Caco-2 (cell line): ENCODE data around the gene HDAC10. TPM values are rescaled to one million over a fixed set of nuclear protein-coding genes. Genes with fewer than 3 reads are reported as not detected.

Source experiments
- BruUV-seq: library from RNA; stranded (reverse); fragments of 400-500 nt; replicated peaks from 2 replicates; lab custom pipeline; 2021; lab: Mats Ljungman, UMichigan
- CTCF ChIA-PET: fragments of 300-600 bp; sonication (Branson Sonifier 250); formaldehyde crosslinking; loops from one replicate; lab custom pipeline; 2022; ENCODE audit warnings: antibody characterized with exemption; lab: Charles Lee
- POLR2A ChIA-PET: fragments of 300-600 bp; sonication (Branson Sonifier 250); formaldehyde crosslinking; loops from one replicate; lab custom pipeline; 2022; ENCODE audit warnings: antibody characterized with exemption; lab: Charles Lee
- DNase-seq, 2 experiments: peaks; one replicate each; pipeline versions ENCODE4 v3.0.0 to v3.0.0-alpha.2; 2020 to 2022
- H3K27me3 ChIP-seq: replicated peaks from 2 replicates; pipeline ENCODE4 v1.6.0; 2011; ENCODE audit warnings: low read length; ENCODE audit not compliant: control insufficient read depth, insufficient read depth
- H3K36me3 ChIP-seq: 2 replicates; pipeline ENCODE4 v1.5.1; 2011; ENCODE audit warnings: low read length; ENCODE audit not compliant: control insufficient read depth, insufficient read depth
- H3K4me1 ChIP-seq: fragments of 250-450 bp; sonication (Bioruptor Pico); 2 replicates; pipeline ENCODE4 v1.5.1; 2020; ENCODE audit warnings: mild to moderate bottlenecking
- H3K4me3 ChIP-seq: 2 replicates; pipeline ENCODE4 v1.5.1; 2011; ENCODE audit warnings: low read depth, mild to moderate bottlenecking, control low read depth, low read length
- H3K9me3 ChIP-seq: fragments of 250-450 bp; sonication (Bioruptor Pico); 2 replicates; pipeline ENCODE4 v1.5.1; 2020; ENCODE audit warnings: mild to moderate bottlenecking, moderate library complexity
- H3K27ac Mint-ChIP-seq: one replicate; pipeline ENCODE4 v1.8.0; 2022; ENCODE audit warnings: mixed read lengths; ENCODE audit not compliant: unreplicated experiment
- H3K27me3 Mint-ChIP-seq: one replicate; pipeline ENCODE4 v1.8.0; 2022; ENCODE audit warnings: mixed read lengths; ENCODE audit not compliant: insufficient read depth, unreplicated experiment
- H3K36me3 Mint-ChIP-seq: one replicate; pipeline ENCODE4 v1.8.0; 2022; ENCODE audit warnings: mild to moderate bottlenecking, mixed read lengths; ENCODE audit not compliant: insufficient read depth, unreplicated experiment
- H3K4me1 Mint-ChIP-seq: one replicate; pipeline ENCODE4 v1.8.0; 2022; ENCODE audit warnings: low read depth, mixed read lengths; ENCODE audit not compliant: unreplicated experiment
- H3K4me3 Mint-ChIP-seq: one replicate; pipeline ENCODE4 v1.8.0; 2022; ENCODE audit warnings: mild to moderate bottlenecking, moderate library complexity, mixed read lengths; ENCODE audit not compliant: unreplicated experiment
- H3K9me3 Mint-ChIP-seq: one replicate; pipeline ENCODE4 v1.8.0; 2022; ENCODE audit warnings: mixed read lengths; ENCODE audit not compliant: unreplicated experiment
- intact Hi-C: fragments of 100-400 bp; cut with micrococcal nuclease; formaldehyde crosslinking; loops from one replicate; pipeline ENCODE4 v1.10.0; 2022; ENCODE audit not compliant: unreplicated experiment
- total RNA-seq: library from RNA; stranded (reverse); gene quantifications from 2 replicates; pipeline ENCODE4 v1.2.3, GENCODE V29; 2022
- TF ChIP-seq, protein P1 (sequence below), 2 experiments: fragments of 200-600 bp in 1 of 2; IDR thresholded peaks; 1 replicate in 1 of 2; 2 replicates in 1 of 2; pipeline versions ENCODE4 v1.5.1 to v1.8.0; 2011 to 2022; ENCODE audit warnings: antibody characterized with exemption in 1 of 2, control low read depth in 1 of 2, inconsistent platforms in 1 of 2, low read depth in 1 of 2, low read length in 1 of 2, mild to moderate bottlenecking in 1 of 2, moderate library complexity in 1 of 2; ENCODE audit not compliant: insufficient read depth in 1 of 2, severe bottlenecking in 1 of 2, unreplicated experiment in 1 of 2

The HDAC10 gene
- total RNA-seq, 1 experiment from 2014 or later = 63.5 TPM

DNA sequence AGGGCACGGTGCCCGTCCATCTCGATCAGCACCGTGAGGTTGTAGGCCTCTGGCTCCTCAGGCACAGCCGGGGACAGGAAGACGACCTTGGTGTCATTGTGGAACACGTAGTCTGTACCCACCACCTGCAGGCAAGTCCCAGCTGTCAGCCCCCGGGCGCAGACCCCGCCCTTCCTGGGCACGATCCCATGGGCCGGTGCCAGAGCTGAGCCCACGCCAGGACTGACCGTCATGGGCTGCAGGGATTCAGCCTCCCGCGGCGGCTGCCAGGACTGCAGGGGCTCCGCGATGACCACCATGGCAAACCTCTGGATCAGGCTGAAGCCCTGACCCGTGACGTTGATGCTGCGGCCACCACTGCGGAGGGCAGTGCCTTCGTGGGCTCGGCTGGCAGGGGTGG lies 30.9 kb upstream of the HDAC10 start:
- Mint-ChIP-seq H3K27me3 (no peaks in the 10 kb centered on the region), H3K9me3 (no peaks in the 10 kb centered on the region), H3K27ac (peak overlapping the region; percentile 69), H3K4me3 (peak overlapping the region; percentile 55), H3K36me3 (peaks cover 66% of the 10 kb centered on the region), H3K4me1 (no peaks in the 10 kb centered on the region)
- TF ChIP-seq, protein P1, sequence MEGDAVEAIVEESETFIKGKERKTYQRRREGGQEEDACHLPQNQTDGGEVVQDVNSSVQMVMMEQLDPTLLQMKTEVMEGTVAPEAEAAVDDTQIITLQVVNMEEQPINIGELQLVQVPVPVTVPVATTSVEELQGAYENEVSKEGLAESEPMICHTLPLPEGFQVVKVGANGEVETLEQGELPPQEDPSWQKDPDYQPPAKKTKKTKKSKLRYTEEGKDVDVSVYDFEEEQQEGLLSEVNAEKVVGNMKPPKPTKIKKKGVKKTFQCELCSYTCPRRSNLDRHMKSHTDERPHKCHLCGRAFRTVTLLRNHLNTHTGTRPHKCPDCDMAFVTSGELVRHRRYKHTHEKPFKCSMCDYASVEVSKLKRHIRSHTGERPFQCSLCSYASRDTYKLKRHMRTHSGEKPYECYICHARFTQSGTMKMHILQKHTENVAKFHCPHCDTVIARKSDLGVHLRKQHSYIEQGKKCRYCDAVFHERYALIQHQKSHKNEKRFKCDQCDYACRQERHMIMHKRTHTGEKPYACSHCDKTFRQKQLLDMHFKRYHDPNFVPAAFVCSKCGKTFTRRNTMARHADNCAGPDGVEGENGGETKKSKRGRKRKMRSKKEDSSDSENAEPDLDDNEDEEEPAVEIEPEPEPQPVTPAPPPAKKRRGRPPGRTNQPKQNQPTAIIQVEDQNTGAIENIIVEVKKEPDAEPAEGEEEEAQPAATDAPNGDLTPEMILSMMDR (IDR thresholded peaks at IDR 0.05; ENCODE audit: insufficient read depth in 1 of 2, low read depth in 1 of 2, low read length in 1 of 2, severe bottlenecking in 1 of 2, unreplicated experiment in 1 of 2) = no peak
- ChIA-PET POLR2A (interaction anchor here (0.6 kb wide), 2 partner anchors 12 to 30 kb away, joined by 3 to 4 read pairs; no protein-coding TSS in a partner anchor), CTCF (no interaction called here)
- no TSS peak for BruUV-seq
- no peaks in the 10 kb centered on the region for H3K27me3 ChIP-seq
- H3K9me3 ChIP-seq = no peaks in the 10 kb centered on the region
- no peak overlapping the region for H3K4me3 ChIP-seq
- intact Hi-C loops = no loop called here
- peaks cover 13% of the 10 kb centered on the region for H3K36me3 ChIP-seq
- peaks cover 18% of the 10 kb centered on the region for H3K4me1 ChIP-seq
- DNase-seq = no peak

DNA sequence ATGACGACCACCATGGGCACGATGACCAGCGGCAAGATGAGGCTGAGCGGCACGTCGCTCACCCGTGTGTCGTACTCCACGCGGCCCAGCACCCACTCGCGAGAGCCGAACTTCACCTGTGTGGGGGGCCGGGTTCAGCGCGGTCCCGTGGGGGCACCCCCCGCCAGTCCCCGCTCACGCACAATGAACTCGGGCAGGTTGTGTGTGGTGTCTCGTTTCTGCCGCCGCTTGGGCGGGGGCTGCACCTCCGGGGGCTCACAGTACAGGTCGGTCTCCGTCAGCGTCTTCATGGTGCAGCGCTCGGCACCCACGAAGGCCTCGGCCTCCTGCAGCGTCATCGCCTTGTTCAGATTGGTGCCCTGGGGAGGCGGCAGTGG lies 30.3 kb upstream of the HDAC10 start:
- Mint-ChIP-seq H3K36me3 (peaks cover 68% of the 10 kb centered on the region), H3K4me1 (no peaks in the 10 kb centered on the region), H3K9me3 (no peaks in the 10 kb centered on the region), H3K4me3 (no peak overlapping the region), H3K27me3 (no peaks in the 10 kb centered on the region), H3K27ac (peak overlapping the region; percentile 69)
- Histone ChIP-seq H3K27me3 (no peaks in the 10 kb centered on the region), H3K9me3 (no peaks in the 10 kb centered on the region), H3K4me1 (peaks cover 18% of the 10 kb centered on the region), H3K36me3 (peaks cover 13% of the 10 kb centered on the region), H3K4me3 (no peak overlapping the region)
- no peak for DNase-seq
- no TSS peak for BruUV-seq
- intact Hi-C loops = no loop called here
- ChIA-PET POLR2A (no interaction called here), CTCF (no interaction called here)
- TF ChIP-seq, protein P1 (IDR thresholded peaks at IDR 0.05; ENCODE audit: insufficient read depth in 1 of 2, low read depth in 1 of 2, low read length in 1 of 2, severe bottlenecking in 1 of 2, unreplicated experiment in 1 of 2) = no peak

DNA sequence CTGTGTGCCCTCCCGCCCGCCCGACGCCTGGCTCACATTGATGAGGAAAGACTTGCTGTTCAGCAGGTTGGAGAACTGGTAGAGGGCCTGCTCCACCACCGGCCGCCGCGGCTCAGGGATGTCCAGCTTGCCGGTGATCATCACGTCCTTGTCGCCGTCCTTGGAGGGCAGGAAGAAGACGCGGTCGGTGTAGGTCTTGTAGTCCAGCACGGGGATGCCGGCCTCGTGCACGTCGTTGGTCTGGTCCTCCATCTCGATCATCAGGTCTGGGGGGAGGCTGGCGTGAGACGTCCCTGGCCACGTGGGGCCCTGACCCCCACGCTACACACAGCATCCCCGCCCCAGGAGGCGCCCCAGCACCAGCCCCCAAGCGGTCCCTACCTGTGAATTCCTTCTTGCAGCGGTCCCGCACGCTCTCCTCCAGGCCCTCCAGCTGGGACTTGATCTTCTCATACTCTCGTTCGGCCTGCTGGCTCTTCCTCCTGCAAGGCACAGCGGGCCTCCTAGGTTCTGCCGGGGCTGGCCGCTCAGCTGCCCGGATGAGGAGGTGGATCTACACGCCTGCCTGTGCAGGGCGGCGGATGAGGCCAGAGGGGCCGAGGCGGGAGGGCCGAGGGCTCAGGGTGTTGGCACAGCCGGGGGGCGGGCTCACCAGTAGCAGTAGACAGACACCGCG lies 29.8 kb upstream of the HDAC10 start:
- no peaks in the 10 kb centered on the region for H3K4me1 Mint-ChIP-seq
- TF ChIP-seq, protein P1 (IDR thresholded peaks at IDR 0.05; ENCODE audit: insufficient read depth in 1 of 2, low read depth in 1 of 2, low read length in 1 of 2, severe bottlenecking in 1 of 2, unreplicated experiment in 1 of 2) = no peak
- BruUV-seq = TSS peak; percentile 39
- no peaks in the 10 kb centered on the region for H3K9me3 ChIP-seq
- ChIA-PET CTCF (no interaction called here), POLR2A (no interaction called here)
- peaks cover 18% of the 10 kb centered on the region for H3K4me1 ChIP-seq
- no peak overlapping the region for H3K4me3 Mint-ChIP-seq
- H3K9me3 Mint-ChIP-seq = no peaks in the 10 kb centered on the region
- peaks cover 14% of the 10 kb centered on the region for H3K36me3 ChIP-seq
- intact Hi-C loops = no loop called here
- no peak overlapping the region for H3K4me3 ChIP-seq
- H3K27me3 ChIP-seq = no peaks in the 10 kb centered on the region
- peaks cover 68% of the 10 kb centered on the region for H3K36me3 Mint-ChIP-seq
- H3K27ac Mint-ChIP-seq = no peak overlapping the region
- H3K27me3 Mint-ChIP-seq = no peaks in the 10 kb centered on the region
- no peak for DNase-seq
